ENCODE results near the gene EID3. TPM values are rescaled to one million over a fixed set of nuclear protein-coding genes. Genes with fewer than 3 reads are reported as not detected.

EID3 gene
- total RNA-seq, 4 donors from 2014 or later = 0.51 to 3.4 (median 1.00) TPM

DNA sequence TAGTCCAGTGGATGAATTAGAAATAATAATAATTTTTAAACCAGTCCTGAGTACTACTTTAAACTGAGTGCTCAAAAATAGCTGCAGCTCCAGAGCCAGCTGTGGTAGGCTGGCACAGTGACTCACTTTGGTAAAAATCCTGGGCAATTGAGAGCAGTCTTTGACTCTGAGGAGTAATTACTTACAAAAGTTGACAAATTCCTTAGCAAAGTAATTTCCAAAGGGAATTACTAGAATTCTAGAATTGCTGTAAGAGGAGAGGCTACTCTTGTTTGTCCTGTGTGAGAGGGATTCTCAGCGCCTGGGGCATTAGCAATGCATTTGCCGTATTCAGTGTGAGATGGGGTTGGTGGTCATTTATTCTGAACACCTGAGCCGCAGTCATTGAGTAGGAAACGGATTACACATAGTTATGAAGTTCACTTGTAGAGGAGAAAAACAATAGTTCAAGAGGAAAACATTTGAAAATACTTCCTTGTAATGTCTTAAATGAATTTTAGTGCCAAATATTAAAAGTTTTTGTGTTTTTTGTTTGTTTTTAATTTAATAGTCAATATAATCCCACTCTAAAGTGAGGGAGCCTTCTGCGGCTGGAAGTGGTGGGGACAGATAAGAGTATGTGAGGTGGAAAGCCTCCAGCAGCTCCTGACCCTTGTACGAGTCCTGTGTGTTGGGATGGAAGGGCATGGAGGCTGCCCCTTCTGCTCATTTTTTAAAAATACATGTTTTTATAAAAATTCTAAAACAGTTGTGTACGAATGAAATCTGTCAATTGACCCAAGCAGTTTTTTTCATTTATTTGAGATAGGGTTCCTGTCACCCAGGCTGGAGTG, 41.9 kb downstream of the EID3 start:
- in situ Hi-C loops (cut with MboI; ENCODE audit: low sequenced_read_pairs in 4 of 4) = no loop called here
- TF ChIP-seq, protein P1, sequence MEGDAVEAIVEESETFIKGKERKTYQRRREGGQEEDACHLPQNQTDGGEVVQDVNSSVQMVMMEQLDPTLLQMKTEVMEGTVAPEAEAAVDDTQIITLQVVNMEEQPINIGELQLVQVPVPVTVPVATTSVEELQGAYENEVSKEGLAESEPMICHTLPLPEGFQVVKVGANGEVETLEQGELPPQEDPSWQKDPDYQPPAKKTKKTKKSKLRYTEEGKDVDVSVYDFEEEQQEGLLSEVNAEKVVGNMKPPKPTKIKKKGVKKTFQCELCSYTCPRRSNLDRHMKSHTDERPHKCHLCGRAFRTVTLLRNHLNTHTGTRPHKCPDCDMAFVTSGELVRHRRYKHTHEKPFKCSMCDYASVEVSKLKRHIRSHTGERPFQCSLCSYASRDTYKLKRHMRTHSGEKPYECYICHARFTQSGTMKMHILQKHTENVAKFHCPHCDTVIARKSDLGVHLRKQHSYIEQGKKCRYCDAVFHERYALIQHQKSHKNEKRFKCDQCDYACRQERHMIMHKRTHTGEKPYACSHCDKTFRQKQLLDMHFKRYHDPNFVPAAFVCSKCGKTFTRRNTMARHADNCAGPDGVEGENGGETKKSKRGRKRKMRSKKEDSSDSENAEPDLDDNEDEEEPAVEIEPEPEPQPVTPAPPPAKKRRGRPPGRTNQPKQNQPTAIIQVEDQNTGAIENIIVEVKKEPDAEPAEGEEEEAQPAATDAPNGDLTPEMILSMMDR (IDR thresholded peaks at IDR 0.05 in 4 of 5, conservative IDR thresholded peaks at IDR 0.05 in 1 of 5) = no peak
- no peak for TF ChIP-seq POLR2A (IDR thresholded peaks at IDR 0.05)
- Histone ChIP-seq H3K27ac (peak overlapping the region in 2 of 4 donors; percentile 19 to 70), H3K9me3 (no peaks in the 10 kb centered on the region), H3K4me3 (no peak overlapping the region), H3K4me1 (peaks cover 34 to 59% of the 10 kb centered on the region in 2 donors), H3K27me3 (no peaks in the 10 kb centered on the region), H3K36me3 (peaks cover 0 to 82% of the 10 kb centered on the region in 2 donors)
- no peak for DNase-seq
- no peak for ATAC-seq
- intact Hi-C loops (cut with DNase I; ENCODE audit: low total_unique reads) = no loop called here

DNA sequence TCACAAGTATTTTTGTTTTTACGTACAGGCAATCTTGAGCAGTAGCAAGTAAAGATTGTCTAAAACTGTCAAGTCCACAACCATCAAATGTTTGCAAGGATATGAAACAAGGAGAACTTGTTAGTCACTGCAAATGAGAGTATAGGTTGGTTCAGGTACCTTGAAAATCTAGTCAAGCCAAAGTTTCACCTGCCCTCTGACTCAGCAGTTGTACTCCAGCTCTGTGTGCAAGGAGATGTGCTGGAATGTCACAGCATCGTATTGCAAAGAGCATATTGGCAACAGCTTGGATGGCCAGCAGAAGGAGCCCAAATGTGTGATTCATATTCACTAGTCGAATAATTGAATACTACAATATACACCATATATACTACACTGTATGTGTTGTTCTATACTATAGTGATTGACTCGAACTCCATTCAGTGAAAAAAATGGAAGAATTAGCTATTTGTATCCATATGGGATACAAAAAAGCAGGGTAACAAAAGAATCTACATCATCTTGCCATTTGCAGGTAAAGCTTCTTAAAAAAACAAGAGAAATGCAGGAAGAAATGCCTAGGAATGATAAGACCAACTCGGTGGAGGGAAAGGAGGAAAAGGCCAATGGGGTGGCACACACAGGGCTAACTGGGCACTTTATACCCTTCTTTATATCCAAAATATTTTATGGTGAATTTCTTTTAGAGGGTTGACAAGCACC, 44.0 kb downstream of the EID3 start:
- Histone ChIP-seq H3K36me3 (peaks cover 0 to 81% of the 10 kb centered on the region in 2 donors), H3K27me3 (no peaks in the 10 kb centered on the region), H3K4me1 (peaks cover 34 to 59% of the 10 kb centered on the region in 2 donors), H3K4me3 (no peak overlapping the region), H3K9me3 (no peaks in the 10 kb centered on the region), H3K27ac (peak overlapping the region; percentile 31 to 72 (median 52))
- intact Hi-C loops (cut with DNase I; ENCODE audit: low total_unique reads) (no loop called here), in situ Hi-C loops (cut with MboI; ENCODE audit: low sequenced_read_pairs in 4 of 4) (no loop called here)
- ATAC-seq (peak; percentile 81 to 90), DNase-seq (peak; percentile 32 to 48)
- TF ChIP-seq POLR2A (IDR thresholded peaks at IDR 0.05) = no peak
- TF ChIP-seq, protein P1 (IDR thresholded peaks at IDR 0.05 in 4 of 5, conservative IDR thresholded peaks at IDR 0.05 in 1 of 5) = no peak

DNA sequence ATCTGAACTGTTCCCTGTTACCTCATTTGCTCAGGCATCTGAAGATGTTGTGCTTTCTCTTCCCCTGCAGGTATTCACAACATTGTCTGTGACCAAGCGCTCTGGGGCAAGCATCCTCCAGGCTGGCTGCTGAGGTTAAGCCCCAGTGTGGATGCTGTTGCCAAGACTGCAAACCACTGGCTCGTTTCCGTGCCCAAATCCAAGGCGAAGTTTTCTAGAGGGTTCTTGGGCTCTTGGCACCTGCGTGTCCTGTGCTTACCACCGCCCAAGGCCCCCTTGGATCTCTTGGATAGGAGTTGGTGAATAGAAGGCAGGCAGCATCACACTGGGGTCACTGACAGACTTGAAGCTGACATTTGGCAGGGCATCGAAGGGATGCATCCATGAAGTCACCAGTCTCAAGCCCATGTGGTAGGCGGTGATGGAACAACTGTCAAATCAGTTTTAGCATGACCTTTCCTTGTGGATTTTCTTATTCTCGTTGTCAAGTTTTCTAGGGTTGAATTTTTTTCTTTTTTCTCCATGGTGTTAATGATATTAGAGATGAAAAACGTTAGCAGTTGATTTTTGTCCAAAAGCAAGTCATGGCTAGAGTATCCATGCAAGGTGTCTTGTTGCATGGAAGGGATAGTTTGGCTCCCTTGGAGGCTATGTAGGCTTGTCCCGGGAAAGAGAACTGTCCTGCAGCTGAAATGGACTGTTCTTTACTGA, 44.9 kb downstream of the EID3 start:
- intact Hi-C loops (cut with DNase I; ENCODE audit: low total_unique reads) (no loop called here), in situ Hi-C loops (cut with MboI; ENCODE audit: low sequenced_read_pairs in 4 of 4) (no loop called here)
- no peak for ATAC-seq
- H3K4me1 ChIP-seq = peaks cover 34 to 55% of the 10 kb centered on the region in 2 donors
- no peak overlapping the region for H3K27ac ChIP-seq
- no peaks in the 10 kb centered on the region for H3K27me3 ChIP-seq
- no peak for DNase-seq
- H3K9me3 ChIP-seq = no peaks in the 10 kb centered on the region
- H3K4me3 ChIP-seq = no peak overlapping the region
- no peak for TF ChIP-seq POLR2A (IDR thresholded peaks at IDR 0.05)
- TF ChIP-seq, protein P1 (IDR thresholded peaks at IDR 0.05 in 4 of 5, conservative IDR thresholded peaks at IDR 0.05 in 1 of 5) = no peak
- peaks cover 0 to 81% of the 10 kb centered on the region in 2 donors for H3K36me3 ChIP-seq

DNA sequence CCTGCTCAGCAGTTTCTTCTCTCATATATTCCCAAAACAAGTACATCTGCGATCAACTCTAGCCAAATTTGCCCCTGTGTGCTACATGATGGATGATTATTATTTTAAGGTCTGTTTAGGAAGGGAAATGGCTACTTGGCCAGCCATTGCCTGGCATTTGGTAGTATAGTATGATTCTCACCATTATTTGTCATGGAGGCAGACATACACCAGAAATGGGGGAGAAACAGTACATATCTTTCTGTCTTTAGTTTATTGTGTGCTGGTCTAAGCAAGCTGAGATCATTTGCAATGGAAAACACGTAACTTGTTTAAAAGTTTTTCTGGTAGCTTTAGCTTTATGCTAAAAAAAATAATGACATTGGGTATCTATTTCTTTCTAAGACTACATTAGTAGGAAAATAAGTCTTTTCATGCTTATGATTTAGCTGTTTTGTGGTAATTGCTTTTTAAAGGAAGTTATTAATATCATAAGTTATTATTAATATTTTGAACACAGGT, 45.5 kb downstream of the EID3 start:
- no peaks in the 10 kb centered on the region for H3K27me3 ChIP-seq
- TF ChIP-seq, protein P1 (IDR thresholded peaks at IDR 0.05 in 4 of 5, conservative IDR thresholded peaks at IDR 0.05 in 1 of 5) = no peak
- no peak for TF ChIP-seq POLR2A (IDR thresholded peaks at IDR 0.05)
- H3K9me3 ChIP-seq = no peaks in the 10 kb centered on the region
- H3K4me3 ChIP-seq = no peak overlapping the region
- H3K27ac ChIP-seq = no peak overlapping the region
- peaks cover 28 to 50% of the 10 kb centered on the region in 2 donors for H3K4me1 ChIP-seq
- H3K36me3 ChIP-seq = peaks cover 0 to 78% of the 10 kb centered on the region in 2 donors
- in situ Hi-C loops (cut with MboI; ENCODE audit: low sequenced_read_pairs in 4 of 4) = no loop called here
- ATAC-seq (no peak), DNase-seq (no peak)
- intact Hi-C loops (cut with DNase I; ENCODE audit: low total_unique reads) = no loop called here

Measured in gastrocnemius medialis (tissue), 4 donors.